Heart left ventricle (tissue), 16 donors: Measurements from ENCODE around the gene DTX2. TPM values are rescaled to one million over a fixed set of nuclear protein-coding genes. Genes with fewer than 3 reads are reported as not detected.
"Not testable (repeated sequence)": the region's sequence is repeated elsewhere in the genome, so short reads cannot be mapped to it uniquely, and the experiment has no call there.

ENCODE experiments used
- ATAC-seq, 4 donors: fragments of 200-7000 bp; cut with Tn5 transposase; one replicate each; pipeline ENCODE4 v1.9.1; 2020 to 2022; ENCODE audit warnings: moderate library complexity in 4 of 4, mild to moderate bottlenecking in 3 of 4, moderate number of reproducible peaks in 1 of 4
- DNase-seq, 5 donors: peaks; one replicate each; pipeline ENCODE4 v3.0.0-alpha.2; 2020
- H3K27ac ChIP-seq, 12 donors: fragments of 200-600 bp; sonication (generic) in 4 of 12; one replicate each; pipeline versions ENCODE4 v1.5.0 to v1.8.0; 2016 to 2022; ENCODE audit warnings: mild to moderate bottlenecking in 2 of 12
- H3K27me3 ChIP-seq, 9 donors: fragments of 200-600 bp; sonication (generic) in 2 of 9; one replicate each; pipeline versions ENCODE4 v1.5.1 to v1.8.0; 2016 to 2022; ENCODE audit warnings: mild to moderate bottlenecking in 3 of 9
- H3K36me3 ChIP-seq, 9 donors: fragments of 200-600 bp; sonication (generic) in 2 of 9; one replicate each; pipeline versions ENCODE4 v1.5.0 to v1.8.0; 2018 to 2022; ENCODE audit warnings: mild to moderate bottlenecking in 2 of 9
- H3K4me1 ChIP-seq, 12 donors: fragments of 200-600 bp; sonication (generic) in 4 of 12; one replicate each; pipeline versions ENCODE4 v1.5.0 to v1.8.0; 2016 to 2022; ENCODE audit warnings: mild to moderate bottlenecking in 3 of 12
- H3K4me3 ChIP-seq, 12 donors: fragments of 200-600 bp; sonication (generic) in 4 of 12; one replicate each; pipeline versions ENCODE4 v1.5.0 to v1.8.0; 2017 to 2022; ENCODE audit warnings: mild to moderate bottlenecking in 9 of 12, moderate library complexity in 4 of 12
- H3K9me3 ChIP-seq, 12 donors: fragments of 200-600 bp; sonication (generic) in 4 of 12; one replicate each; pipeline versions ENCODE4 v1.5.0 to v1.8.0; 2016 to 2022; ENCODE audit warnings: mild to moderate bottlenecking in 1 of 12
- POLR2A ChIP-seq, 2 donors: fragments of 450-650 bp; IDR thresholded peaks; one replicate each; pipeline ENCODE4 v1.6.1; 2017; ENCODE audit warnings: antibody characterized with exemption in 2 of 2, mild to moderate bottlenecking in 2 of 2, moderate library complexity in 2 of 2
- WGBS, 4 donors: extraction: QIAGEN DNeasy Blood & Tissue Kit in 2 of 4; methylation state at CpG; one replicate each; pipeline versions ENCODE4 v1.1.5 to v1.1.7; 2013 to 2018; 5-methylcytosine and 5-hydroxymethylcytosine counted together
- intact Hi-C, 10 donors: fragments of 100-400 bp; cut with DNase I; formaldehyde crosslinking; loops; one replicate each; pipeline versions ENCODE4 v1.11.1 to v1.14.2; 2022
- polyA plus RNA-seq, 2 donors: library from polyadenylated mRNA; stranded (reverse); fragments of 200-250 nt; gene quantifications; one replicate each; pipeline ENCODE4 v1.2.3, GENCODE V29; 2013
- total RNA-seq, 9 donors: library from RNA; depleted of rRNA in 2 of 9; stranded (reverse); fragments of >200 nt in 2 of 9; fragmentation: NEBNext Ultra II Directional in 3 of 9; extraction: Animal tissue kit (Norgen Biotek cat#: 25700) in 3 of 9; gene quantifications; one replicate each; pipeline versions ENCODE4 v1.1.0 to v1.2.4, GENCODE V29; 2016 to 2023
- TF ChIP-seq, protein P1 (sequence below), 12 donors: fragments of 200-600 bp; sonication (generic) in 4 of 12; IDR thresholded peaks; one replicate each; pipeline versions ENCODE4 v1.5.0 to v1.8.0; 2018 to 2022; ENCODE audit warnings: antibody characterized with exemption in 12 of 12, mild to moderate bottlenecking in 5 of 12
- donor health status: ischemic (EF 13 %, LVEDD 7.1; RV severe dilation, severe dysfunction).
- donor health status: healthy with polysubstance abuse.
- donor health status: DM: no; HTN: yes; CAD: no.
- donor health status: DM: no; HTN: no; CAD: no.
- donor health status: ischemic (EF 25% LVEDD 6.9; RV normal size, moderate dysfunction).
- donor health status: ischemic (EF 25% LVEDD 5.7; RV mildly dilated, moderate dysfunction).
- donor health status: healthy.
- donor health status: DM: yes; HTN: yes; CAD: no.
- donor health status: ischemic (EF 35%, LVEDD 5.7; RV mildly dilated, moderate dysfunction).
- donor health status: nonischemic (EF 11% LVEDD 7.7; RV severe dilation, severe dysfunction).
- donor health status: DM: yes; HTN: yes; CAD: no.
- donor health status: PGD.
- donor health status: ischemic (EF 29% LVEDD 5.4; RV normal size, mild dysfunction).
- donor health status: nonischemic (EF 23%, LVEDD 6.1; RV moderate dilation, normal function).

DTX2 gene
- total and polyA plus RNA-seq, 11 donors, result 6.2 to 23.0 (median 13.8) TPM

DNA sequence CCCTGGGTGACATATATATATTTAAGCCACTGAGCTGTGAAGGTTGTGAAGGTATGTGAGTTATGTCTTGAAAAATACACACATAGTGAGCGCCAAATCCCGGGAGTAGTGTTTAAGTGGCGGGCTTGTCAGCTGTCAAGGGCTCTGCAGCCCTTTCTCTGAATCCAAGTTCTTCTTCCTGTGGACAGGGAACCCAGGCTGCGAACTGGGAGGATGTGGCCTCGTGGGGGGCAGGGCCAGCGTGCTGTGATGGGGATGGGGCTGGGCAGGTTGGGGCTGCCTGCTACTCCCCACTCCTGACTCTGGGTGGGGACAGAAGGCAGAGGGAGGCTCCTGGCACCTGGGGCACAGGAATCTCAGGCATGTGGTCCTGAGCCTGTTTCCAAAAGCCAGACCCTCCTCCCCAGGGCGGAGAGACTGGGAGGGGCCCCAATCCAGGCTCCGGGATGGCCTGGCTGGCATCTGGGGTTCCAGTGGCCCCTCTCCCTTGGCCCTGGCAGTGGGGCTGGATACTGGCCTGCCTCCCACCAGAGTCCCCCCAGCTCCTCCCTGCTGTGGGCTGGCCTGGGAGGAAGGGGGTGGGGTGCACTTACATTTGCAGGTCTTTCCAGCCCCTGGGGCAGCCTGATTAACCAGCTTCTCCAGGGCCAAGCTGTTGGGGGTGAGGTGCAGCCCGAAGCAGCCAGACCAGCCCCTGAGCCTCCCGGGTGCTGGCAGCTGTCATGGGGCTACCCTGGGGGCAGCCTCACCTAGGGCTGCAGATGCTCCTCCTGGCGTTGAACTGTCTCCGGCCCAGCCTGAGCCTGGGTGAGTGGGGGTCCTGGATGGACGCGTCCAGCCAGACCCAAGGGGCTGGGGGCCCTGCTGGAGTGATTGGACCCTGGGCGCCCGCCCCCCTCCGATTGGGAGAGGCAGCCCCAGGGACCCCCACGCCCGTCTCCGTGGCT lies 48.7 kb downstream of the DTX2 start, which contains the start of gene UPK3B:
TSS of gene UPK3B (plus strand) at position 622 of the 947 bp plus-strand sequence. CDS start at position 723, 101 bp downstream.
- peaks cover 0 to 14% (median 9%) of the 10 kb centered on the region in 9 donors for H3K36me3 ChIP-seq
- H3K27ac ChIP-seq, result no peak within 1 kb of the TSS
- TF ChIP-seq, protein P1, sequence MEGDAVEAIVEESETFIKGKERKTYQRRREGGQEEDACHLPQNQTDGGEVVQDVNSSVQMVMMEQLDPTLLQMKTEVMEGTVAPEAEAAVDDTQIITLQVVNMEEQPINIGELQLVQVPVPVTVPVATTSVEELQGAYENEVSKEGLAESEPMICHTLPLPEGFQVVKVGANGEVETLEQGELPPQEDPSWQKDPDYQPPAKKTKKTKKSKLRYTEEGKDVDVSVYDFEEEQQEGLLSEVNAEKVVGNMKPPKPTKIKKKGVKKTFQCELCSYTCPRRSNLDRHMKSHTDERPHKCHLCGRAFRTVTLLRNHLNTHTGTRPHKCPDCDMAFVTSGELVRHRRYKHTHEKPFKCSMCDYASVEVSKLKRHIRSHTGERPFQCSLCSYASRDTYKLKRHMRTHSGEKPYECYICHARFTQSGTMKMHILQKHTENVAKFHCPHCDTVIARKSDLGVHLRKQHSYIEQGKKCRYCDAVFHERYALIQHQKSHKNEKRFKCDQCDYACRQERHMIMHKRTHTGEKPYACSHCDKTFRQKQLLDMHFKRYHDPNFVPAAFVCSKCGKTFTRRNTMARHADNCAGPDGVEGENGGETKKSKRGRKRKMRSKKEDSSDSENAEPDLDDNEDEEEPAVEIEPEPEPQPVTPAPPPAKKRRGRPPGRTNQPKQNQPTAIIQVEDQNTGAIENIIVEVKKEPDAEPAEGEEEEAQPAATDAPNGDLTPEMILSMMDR (IDR thresholded peaks at IDR 0.05), result no peak
- no peak for TF ChIP-seq POLR2A (IDR thresholded peaks at IDR 0.05)
- intact Hi-C loops, result loop anchor here in 3 of 10 donors (10.0 kb wide), 1 partner anchor 485 kb away; no protein-coding TSS in a partner anchor
- whole genome bisulfite sequencing, 4 donors, result 49 to 66% (median 55%) methylated on average over 9 to 20 of the region's 20 CpGs
- H3K4me1 ChIP-seq, result peaks cover 0 to 10% (median 4%) of the 10 kb centered on the region in 12 donors
- no peak for DNase-seq
- ATAC-seq, result no peak
- no peak within 1 kb of the TSS for H3K4me3 ChIP-seq
- H3K9me3 ChIP-seq, result no peaks in the 10 kb centered on the region
- H3K27me3 ChIP-seq, result no peaks in the 10 kb centered on the region

DNA sequence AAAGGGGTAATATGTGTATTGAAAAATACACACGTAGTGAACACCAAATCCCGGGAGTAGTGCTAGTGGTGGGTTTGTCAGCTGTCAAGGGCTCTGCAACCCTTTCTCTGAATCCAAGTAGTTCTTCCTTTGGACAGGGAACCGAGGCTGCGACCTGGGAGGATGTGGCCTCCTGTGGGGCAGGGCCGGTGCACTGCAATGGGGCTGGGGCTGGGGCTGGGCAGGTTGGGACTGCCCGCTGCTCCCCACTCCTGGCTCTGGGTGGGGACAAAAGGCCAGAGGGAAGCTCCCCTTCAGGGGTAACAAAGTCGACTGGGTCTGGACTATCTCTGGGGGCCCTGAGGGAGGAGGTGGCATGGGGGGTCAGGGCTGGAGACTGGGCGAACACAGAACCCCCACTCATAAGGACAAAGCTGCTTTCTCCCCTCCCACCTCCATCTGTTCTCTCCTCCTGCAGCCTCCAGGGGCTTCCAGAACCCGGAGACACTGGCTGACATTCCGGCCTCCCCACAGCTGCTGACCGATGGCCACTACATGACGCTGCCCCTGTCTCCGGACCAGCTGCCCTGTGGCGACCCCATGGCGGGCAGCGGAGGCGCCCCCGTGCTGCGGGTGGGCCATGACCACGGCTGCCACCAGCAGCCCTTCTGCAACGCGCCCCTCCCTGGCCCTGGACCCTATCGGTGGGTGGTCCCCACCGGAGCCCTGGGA lies 49.8 kb downstream of the DTX2 start:
- H3K36me3 ChIP-seq, H3K4me3 ChIP-seq, H3K27ac ChIP-seq, H3K27me3 ChIP-seq, H3K9me3 ChIP-seq, ATAC-seq, H3K4me1 ChIP-seq, intact Hi-C loops: not testable (repeated sequence)
- peak in 1 of 5 donors; percentile 9 for DNase-seq
- 73 to 96% (median 86%) methylated on average over 5 to 17 of the region's 24 CpGs; no CpG with 5 or more reads in 1 of the 4 donors for WGBS, 4 donors

DNA sequence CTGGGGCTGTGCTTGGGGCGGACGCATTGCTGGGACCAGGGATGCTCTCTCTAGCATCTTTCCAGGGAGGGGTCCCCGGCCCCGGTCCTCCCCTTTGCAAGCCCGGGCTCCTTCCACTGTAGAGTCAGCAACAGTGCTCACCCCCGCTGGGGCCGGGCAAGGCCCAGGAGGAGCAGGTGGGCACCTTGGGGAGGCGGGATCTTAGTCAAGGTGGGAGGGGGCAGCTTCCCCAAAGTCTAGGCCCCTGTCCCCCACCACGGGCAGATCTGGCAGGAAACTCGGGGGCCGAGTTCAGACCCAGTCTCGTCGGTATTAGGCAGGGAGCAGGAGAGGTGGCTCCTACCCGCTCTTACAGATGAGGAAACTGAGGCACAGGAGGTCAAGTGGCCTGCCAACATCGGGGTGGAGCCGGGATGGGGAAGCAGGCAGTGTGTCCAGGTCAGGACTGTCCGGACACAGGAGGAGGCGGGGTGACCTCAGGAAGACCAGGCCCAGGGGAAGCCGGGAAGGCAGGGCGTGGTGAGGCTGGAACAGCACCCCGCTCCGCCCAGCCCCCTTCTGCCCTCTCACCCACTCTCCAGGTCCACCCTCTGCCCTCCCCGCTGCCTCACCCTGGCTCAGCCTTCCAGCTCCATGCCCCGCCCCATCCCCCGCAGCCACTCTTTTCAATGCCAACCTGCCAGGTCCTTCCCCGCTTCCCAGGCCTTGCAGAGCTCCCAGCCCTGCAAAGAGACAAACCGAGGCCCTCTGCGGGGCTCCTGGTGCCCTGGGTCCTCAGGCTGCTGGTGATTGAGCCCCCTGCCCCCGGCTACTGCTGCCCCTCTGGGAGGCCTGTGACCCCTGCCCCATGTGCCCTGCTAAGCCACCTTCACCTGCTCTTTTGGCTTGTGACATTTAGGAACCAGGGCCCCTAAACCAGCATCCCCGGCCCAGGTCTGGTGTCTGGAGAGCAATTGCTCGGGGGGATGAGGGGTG lies 50.7 kb downstream of the DTX2 start:
- H3K4me1 ChIP-seq, H3K36me3 ChIP-seq, H3K27me3 ChIP-seq, H3K27ac ChIP-seq, H3K4me3 ChIP-seq, H3K9me3 ChIP-seq, intact Hi-C loops: not testable (repeated sequence)
- ATAC-seq, result peak; percentile 36 to 81 (median 80)
- 79 to 85% methylated on average over 13 to 19 of the region's 31 CpGs; no CpG with 5 or more reads in 2 of the 4 donors for WGBS, 4 donors
- DNase-seq, result peak in 1 of 5 donors; percentile 29

DNA sequence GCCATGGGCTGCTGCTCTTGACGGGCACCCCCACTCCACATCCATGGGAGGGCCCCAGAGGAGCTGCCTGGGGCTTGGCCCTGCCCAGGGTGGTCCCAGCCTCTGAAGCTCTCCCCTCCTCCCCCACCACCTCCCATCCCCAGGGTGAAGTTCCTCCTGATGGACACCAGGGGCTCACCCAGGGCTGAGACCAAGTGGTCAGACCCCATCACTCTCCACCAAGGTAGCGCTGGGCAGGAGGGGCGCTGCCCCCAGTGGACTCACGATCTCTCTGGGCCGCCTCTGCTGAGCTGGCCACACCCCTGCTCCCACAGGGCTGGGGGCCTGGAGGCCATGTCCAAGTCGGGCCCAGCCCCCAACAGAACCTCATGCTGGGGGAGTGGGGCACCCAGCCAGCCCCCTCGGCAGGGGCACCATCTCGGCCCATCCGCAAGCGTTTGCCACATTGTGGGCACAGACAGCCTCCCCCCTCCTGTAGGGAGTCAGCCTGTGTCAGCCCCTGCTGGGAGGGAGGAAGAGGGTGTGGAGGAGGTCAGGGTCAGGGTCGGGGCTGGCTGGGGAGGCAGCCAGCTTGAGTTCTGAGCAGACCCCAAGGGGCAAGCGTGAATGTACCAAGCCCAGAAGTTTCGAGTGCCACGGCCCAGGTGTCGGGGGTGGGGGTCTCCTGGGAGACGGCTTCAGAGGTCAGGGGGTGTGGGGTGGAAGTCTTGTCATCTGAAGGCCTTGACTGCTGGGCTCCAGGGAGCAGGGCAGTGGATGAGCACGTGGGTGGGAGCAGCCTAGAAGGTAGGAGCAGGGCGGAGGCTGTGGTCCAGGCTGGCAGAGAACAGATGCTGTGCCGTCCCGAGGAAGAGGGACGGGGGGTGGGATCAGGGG lies 51.7 kb downstream of the DTX2 start:
- peaks cover 0 to 10% (median 4%) of the 10 kb centered on the region in 12 donors for H3K4me1 ChIP-seq
- intact Hi-C loops, result no loop called here
- TF ChIP-seq, protein P1 (IDR thresholded peaks at IDR 0.05), result peak in 2 of 12 donors; percentile 7 to 31
- no peak for TF ChIP-seq POLR2A (IDR thresholded peaks at IDR 0.05)
- no peak overlapping the region for H3K4me3 ChIP-seq
- H3K9me3 ChIP-seq, result no peaks in the 10 kb centered on the region
- no peaks in the 10 kb centered on the region for H3K36me3 ChIP-seq
- no peak overlapping the region for H3K27ac ChIP-seq
- WGBS, 4 donors, result 46 to 59% (median 52%) methylated on average over 13 to 21 of the region's 21 CpGs
- no peaks in the 10 kb centered on the region for H3K27me3 ChIP-seq
- DNase-seq (peak in 1 of 5 donors; percentile 29), ATAC-seq (peak in 3 of 4 donors; percentile 7 to 26 (median 11))
